ENCODE results near the gene EFCAB9. TPM values are rescaled to one million over a fixed set of nuclear protein-coding genes. Genes with fewer than 3 reads are reported as not detected.

The EFCAB9 gene
- total and polyA plus RNA-seq, 2 of the 13 experiments (the other 11 are each of a cell fraction or from before 2014, with no cell fraction given), result not detected

GRCh38 chr5:172164769-172165212, 29.2 kb upstream of the EFCAB9 start (continued):
- peak; percentile 37; the same call in 1 of the 2 replicates for TF ChIP-seq POLR2G (IDR thresholded peaks at IDR 0.05; ENCODE audit: low read depth, low read length)
- 0 out of 4 replicates have a peak, but pooled peaks of 1 of the 2 experiments have one; percentile 30 for TF ChIP-seq KLF16 (CRISPR knock-in tag; IDR thresholded peaks at IDR 0.05)
- TF ChIP-seq PCBP1 (IDR thresholded peaks at IDR 0.05; ENCODE audit: borderline replicate concordance, low read depth, low read length), result 0 out of 2 replicates have a peak, but pooled peaks have one; percentile 58
- TF ChIP-seq CBX2 (IDR thresholded peaks at IDR 0.05; ENCODE audit: low read depth, low read length), result no peak
- no peak for TF ChIP-seq CBX2 (CRISPR knock-in tag; IDR thresholded peaks at IDR 0.05; ENCODE audit: low read depth)
- no peak for TF ChIP-seq REXO4 (CRISPR knock-in tag; IDR thresholded peaks at IDR 0.05; ENCODE audit: borderline replicate concordance)
- peak; percentile 47; the same call in 1 of the 2 replicates for TF ChIP-seq PITX1 (CRISPR knock-in tag; IDR thresholded peaks at IDR 0.05)
- no peak for TF ChIP-seq BRD4 (CRISPR knock-in tag; IDR thresholded peaks at IDR 0.05)
- TF ChIP-seq ZNF256 (CRISPR knock-in tag; conservative IDR thresholded peaks at IDR 0.05), result no peak
- TF ChIP-seq GLI4 (CRISPR knock-in tag; IDR thresholded peaks at IDR 0.05; ENCODE audit: borderline replicate concordance), result no peak
- peak; percentile 45 for TF ChIP-seq HNRNPLL (IDR thresholded peaks at IDR 0.05; ENCODE audit: low read depth, low read length, poor library complexity, severe bottlenecking)
- no peak for TF ChIP-seq CHD2 (IDR thresholded peaks at IDR 0.05; ENCODE audit: low read depth, low read length)
- no peak for TF ChIP-seq HIVEP1 (CRISPR knock-in tag; IDR thresholded peaks at IDR 0.05)
- peak; percentile 39; the same call in 1 of the 2 replicates for TF ChIP-seq GABPB1 (CRISPR knock-in tag; IDR thresholded peaks at IDR 0.05)
- TF ChIP-seq ZBTB38 (CRISPR knock-in tag; IDR thresholded peaks at IDR 0.05), result 0 out of 2 replicates have a peak, but pooled peaks have one; percentile 44
- TF ChIP-seq AHDC1 (CRISPR knock-in tag; IDR thresholded peaks at IDR 0.05; ENCODE audit: borderline replicate concordance), result 0 out of 2 replicates have a peak, but pooled peaks have one; percentile 40
- 0 out of 2 replicates have a peak, but pooled peaks have one; percentile 25 for TF ChIP-seq HDAC1 (CRISPR knock-in tag; IDR thresholded peaks at IDR 0.05)
- TF ChIP-seq ZNF790 (CRISPR knock-in tag; IDR thresholded peaks at IDR 0.05; ENCODE audit: borderline replicate concordance), result no peak
- no peak; a peak in 1 of 4 replicates for TF ChIP-seq EP300 (IDR thresholded peaks at IDR 0.05; ENCODE audit: low read depth in 2 of 2, low read length in 2 of 2)
- peak; percentile 5; the same call in 1 of the 2 replicates for TF ChIP-seq EP300 (CRISPR knock-in tag; IDR thresholded peaks at IDR 0.05; ENCODE audit: borderline replicate concordance)
- TF ChIP-seq FOSL2 (CRISPR knock-in tag; IDR thresholded peaks at IDR 0.05), result peak; percentile 18; the same call in 1 of the 2 replicates
- 0 out of 2 replicates have a peak, but pooled peaks have one; percentile 46 for TF ChIP-seq ETV6 (CRISPR knock-in tag; conservative IDR thresholded peaks at IDR 0.05)
- TF ChIP-seq HDAC2 (CRISPR knock-in tag; IDR thresholded peaks at IDR 0.05), result 0 out of 2 replicates have a peak, but pooled peaks have one; percentile 23
- TF ChIP-seq LCORL (IDR thresholded peaks at IDR 0.05), result no peak
- 0 out of 2 replicates have a peak, but pooled peaks have one; percentile 38 for TF ChIP-seq LCORL (CRISPR knock-in tag; IDR thresholded peaks at IDR 0.05)
- TF ChIP-seq NFKB2 (CRISPR knock-in tag; IDR thresholded peaks at IDR 0.05; ENCODE audit: borderline replicate concordance), result peak; percentile 42; the same call in 1 of the 2 replicates
- 0 out of 3 replicates have a peak, but pooled peaks have one; percentile 11 for TF ChIP-seq MXI1 (IDR thresholded peaks at IDR 0.05; ENCODE audit: borderline replicate concordance, low read depth, low read length)
- TF ChIP-seq ZNF263 (CRISPR knock-in tag; IDR thresholded peaks at IDR 0.05), result no peak
